HCT116 (cell line): ENCODE results near the gene RASAL2.
A peak's percentile ranks its signal among the peaks of the same experiment; 100 is the strongest.

Source experiments
- EGR1 ChIP-seq: IDR thresholded peaks from 2 replicates; pipeline ENCODE4 v1.6.1; 2012; ENCODE audit warnings: low read depth
- ZBTB33 ChIP-seq: IDR thresholded peaks from 2 replicates; pipeline ENCODE4 v1.6.1; 2011; ENCODE audit warnings: mild to moderate bottlenecking, low read length, moderate library complexity; ENCODE audit not compliant: insufficient replicate concordance; ENCODE audit errors: extremely low read depth
- TF ChIP-seq, protein P1 (sequence below), 3 experiments: fragments of 200-600 bp in 1 of 3; sonication (generic) in 1 of 3; IDR thresholded peaks in 2 of 3; conservative IDR thresholded peaks in 1 of 3; 2 replicates each; pipeline ENCODE4 v1.5.1; 2012 to 2017; ENCODE audit warnings: low read depth in 2 of 3, low read length in 2 of 3, antibody characterized with exemption in 1 of 3, borderline replicate concordance in 1 of 3, control low read depth in 1 of 3, mild to moderate bottlenecking in 1 of 3, mixed read lengths in 1 of 3, mixed run types in 1 of 3, moderate library complexity in 1 of 3; ENCODE audit not compliant: insufficient read depth in 1 of 3

GRCh38 chr1:178361847-178362246 is 267.9 kb downstream of the RASAL2 start:
- TF ChIP-seq, protein P1, sequence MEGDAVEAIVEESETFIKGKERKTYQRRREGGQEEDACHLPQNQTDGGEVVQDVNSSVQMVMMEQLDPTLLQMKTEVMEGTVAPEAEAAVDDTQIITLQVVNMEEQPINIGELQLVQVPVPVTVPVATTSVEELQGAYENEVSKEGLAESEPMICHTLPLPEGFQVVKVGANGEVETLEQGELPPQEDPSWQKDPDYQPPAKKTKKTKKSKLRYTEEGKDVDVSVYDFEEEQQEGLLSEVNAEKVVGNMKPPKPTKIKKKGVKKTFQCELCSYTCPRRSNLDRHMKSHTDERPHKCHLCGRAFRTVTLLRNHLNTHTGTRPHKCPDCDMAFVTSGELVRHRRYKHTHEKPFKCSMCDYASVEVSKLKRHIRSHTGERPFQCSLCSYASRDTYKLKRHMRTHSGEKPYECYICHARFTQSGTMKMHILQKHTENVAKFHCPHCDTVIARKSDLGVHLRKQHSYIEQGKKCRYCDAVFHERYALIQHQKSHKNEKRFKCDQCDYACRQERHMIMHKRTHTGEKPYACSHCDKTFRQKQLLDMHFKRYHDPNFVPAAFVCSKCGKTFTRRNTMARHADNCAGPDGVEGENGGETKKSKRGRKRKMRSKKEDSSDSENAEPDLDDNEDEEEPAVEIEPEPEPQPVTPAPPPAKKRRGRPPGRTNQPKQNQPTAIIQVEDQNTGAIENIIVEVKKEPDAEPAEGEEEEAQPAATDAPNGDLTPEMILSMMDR (IDR thresholded peaks at IDR 0.05 in 2 of 3, conservative IDR thresholded peaks at IDR 0.05 in 1 of 3; ENCODE audit: borderline replicate concordance in 1 of 3, insufficient read depth in 1 of 3, low read depth in 2 of 3, low read length in 2 of 3): peak in 1 of 3 experiments; percentile 31; a peak in 2 of 6 replicates
- TF ChIP-seq EGR1 (no peak), ZBTB33 (no peak)
